Airway epithelial cell (primary cell): Measurements from ENCODE around the gene ZNF618. TPM values are rescaled to one million over a fixed set of nuclear protein-coding genes. Genes with fewer than 3 reads are reported as not detected.

Experiments used
- total RNA-seq: library from RNA; depleted of rRNA; stranded (reverse); fragments of >200 nt; gene quantifications from 2 replicates; pipeline ENCODE4 v1.2.3, GENCODE V29; 2015

Gene ZNF618, protein sequence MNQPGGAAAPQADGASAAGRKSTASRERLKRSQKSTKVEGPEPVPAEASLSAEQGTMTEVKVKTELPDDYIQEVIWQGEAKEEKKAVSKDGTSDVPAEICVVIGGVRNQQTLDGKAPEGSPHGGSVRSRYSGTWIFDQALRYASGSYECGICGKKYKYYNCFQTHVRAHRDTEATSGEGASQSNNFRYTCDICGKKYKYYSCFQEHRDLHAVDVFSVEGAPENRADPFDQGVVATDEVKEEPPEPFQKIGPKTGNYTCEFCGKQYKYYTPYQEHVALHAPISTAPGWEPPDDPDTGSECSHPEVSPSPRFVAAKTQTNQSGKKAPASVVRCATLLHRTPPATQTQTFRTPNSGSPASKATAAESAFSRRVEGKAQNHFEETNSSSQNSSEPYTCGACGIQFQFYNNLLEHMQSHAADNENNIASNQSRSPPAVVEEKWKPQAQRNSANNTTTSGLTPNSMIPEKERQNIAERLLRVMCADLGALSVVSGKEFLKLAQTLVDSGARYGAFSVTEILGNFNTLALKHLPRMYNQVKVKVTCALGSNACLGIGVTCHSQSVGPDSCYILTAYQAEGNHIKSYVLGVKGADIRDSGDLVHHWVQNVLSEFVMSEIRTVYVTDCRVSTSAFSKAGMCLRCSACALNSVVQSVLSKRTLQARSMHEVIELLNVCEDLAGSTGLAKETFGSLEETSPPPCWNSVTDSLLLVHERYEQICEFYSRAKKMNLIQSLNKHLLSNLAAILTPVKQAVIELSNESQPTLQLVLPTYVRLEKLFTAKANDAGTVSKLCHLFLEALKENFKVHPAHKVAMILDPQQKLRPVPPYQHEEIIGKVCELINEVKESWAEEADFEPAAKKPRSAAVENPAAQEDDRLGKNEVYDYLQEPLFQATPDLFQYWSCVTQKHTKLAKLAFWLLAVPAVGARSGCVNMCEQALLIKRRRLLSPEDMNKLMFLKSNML
- 8.0 and 9.0 TPM in 2 replicates for total RNA-seq

GRCh38 chr9:113876151-113876992, at the start of gene ZNF618:
ZNF618 (plus strand) TSS chr9:113876309; CDS start chr9:113876381, 72 bp downstream.

GRCh38 chr9:114078021-114078780, 202.1 kb downstream of the ZNF618 start, which contains the start of gene AMBP:
AMBP (minus strand) TSS chr9:114078300; CDS start chr9:114078209, 91 bp downstream.

DNA sequence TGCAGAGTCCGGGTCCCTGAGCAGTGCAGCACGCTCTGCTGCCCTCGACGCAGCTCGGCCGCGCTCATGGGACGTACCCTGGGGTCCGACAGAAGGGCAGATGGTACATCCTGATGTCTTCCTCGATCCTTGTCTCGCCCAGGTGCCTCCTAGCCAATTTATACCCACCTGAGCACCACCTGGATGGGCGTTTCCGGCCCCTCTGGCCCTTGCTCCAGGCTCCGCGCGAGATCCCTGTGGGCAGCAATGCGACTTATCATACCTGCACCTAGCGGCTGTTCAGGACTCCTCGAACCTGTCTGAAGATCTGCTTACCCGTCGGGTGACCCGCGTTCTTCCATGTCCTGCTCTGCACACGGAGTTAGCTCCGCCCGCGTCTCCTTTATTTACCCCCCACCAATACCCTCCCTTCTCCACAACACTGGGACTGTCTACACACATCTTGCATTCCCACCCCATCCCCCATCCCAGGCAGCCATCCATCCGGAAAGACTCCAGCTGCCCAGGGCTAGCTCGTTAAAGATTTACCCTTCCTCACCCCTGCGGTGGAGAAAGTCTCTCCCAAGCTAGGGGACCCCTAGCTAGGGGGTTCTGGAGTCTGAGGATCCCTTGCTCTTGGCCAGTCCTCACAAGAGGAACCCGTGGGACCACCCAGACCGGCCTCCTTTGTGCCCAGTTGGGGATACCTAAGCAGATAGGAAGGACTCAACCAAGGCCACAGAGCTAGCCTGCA, 223.0 kb downstream of the ZNF618 start, which contains the start of gene KIF12:
Gene KIF12 (minus strand): TSS at position 357 of the 733 bp plus-strand sequence. CDS start 16 bp downstream, at position 341.

Other genes starting within 250 kb of the ZNF618 start
- gene AMBP, start 202.0 kb downstream of the ZNF618 start, total RNA-seq, result not detected in 2 replicates
- gene KIF12, start 223.0 kb downstream of the ZNF618 start, total RNA-seq, result 0.28 and 1.1 TPM in 2 replicates